GM18508 (cell line): ENCODE measurements around the gene MINK1.
"Not testable (repeated sequence)": the region's sequence is repeated elsewhere in the genome, so short reads cannot be mapped to it uniquely, and the experiment has no call there.

Source experiments
- ATAC-seq: cut with Tn5 transposase; IDR thresholded peaks from one replicate; pipeline ENCODE4 v1.9.1; 2021; ENCODE audit warnings: moderate number of reproducible peaks; ENCODE audit not compliant: insufficient read depth, unreplicated experiment

Gene MINK1

GRCh38 chr17:4843321-4844000 is 10.3 kb downstream of the MINK1 start:
- no peak for ATAC-seq

- ATAC-seq: no peak
These were observed 12.0 kb downstream of the MINK1 start for GRCh38 chr17:4845118-4845517.

GRCh38 chr17:4846635-4847390 is 13.7 kb downstream of the MINK1 start:
- ATAC-seq: no peak

GRCh38 chr17:4849011-4849536 is 15.9 kb downstream of the MINK1 start:
- ATAC-seq: no peak

- no peak for ATAC-seq
These were observed 17.1 kb downstream of the MINK1 start for GRCh38 chr17:4850246-4850645.

GRCh38 chr17:4851084-4851483 is 17.9 kb downstream of the MINK1 start:
- no peak for ATAC-seq

- ATAC-seq: no peak
These were observed 19.5 kb downstream of the MINK1 start for GRCh38 chr17:4852567-4853207.

- no peak for ATAC-seq
These were observed 20.1 kb downstream of the MINK1 start for GRCh38 chr17:4853208-4853671.

- ATAC-seq: no peak
These were observed 21.1 kb downstream of the MINK1 start for GRCh38 chr17:4854111-4854681.

GRCh38 chr17:4856271-4856936 is 23.3 kb downstream of the MINK1 start:
- ATAC-seq: no peak

- ATAC-seq: no peak
These were observed 23.8 kb downstream of the MINK1 start for GRCh38 chr17:4856937-4857314.

GRCh38 chr17:4857347-4857746 is 24.2 kb downstream of the MINK1 start:
- ATAC-seq: not testable (repeated sequence)

- no peak for ATAC-seq
These were observed 25.1 kb downstream of the MINK1 start for GRCh38 chr17:4858068-4858881.

- no peak for ATAC-seq
These were observed 25.7 kb downstream of the MINK1 start for GRCh38 chr17:4858882-4859260.

- no peak for ATAC-seq
These were observed 26.9 kb downstream of the MINK1 start for GRCh38 chr17:4859816-4860625.

GRCh38 chr17:4860651-4861050 is 27.5 kb downstream of the MINK1 start:
- ATAC-seq: no peak

GRCh38 chr17:4861052-4861451 is 27.9 kb downstream of the MINK1 start:
- no peak for ATAC-seq

GRCh38 chr17:4862720-4863119 is 29.6 kb downstream of the MINK1 start:
- ATAC-seq: no peak

GRCh38 chr17:4863321-4863720 is 30.2 kb downstream of the MINK1 start:
- no peak for ATAC-seq
